Loucy (cell line): ENCODE measurements around the gene OR2T8.

Experiments used
- H2AFZ ChIP-seq: fragments of 200-600 bp; sonication (generic); 2 replicates; pipeline ENCODE4 v1.6.0; 2016; ENCODE audit warnings: antibody characterized with exemption, mild to moderate bottlenecking, low read length, moderate library complexity
- H3F3A ChIP-seq: fragments of 200-600 bp; 2 replicates; pipeline ENCODE4 v1.6.0; 2016; ENCODE audit warnings: antibody characterized with exemption, low read depth, mild to moderate bottlenecking
- H3K27me3 ChIP-seq: fragments of 200-600 bp; sonication (generic); 2 replicates; pipeline ENCODE4 v1.6.1; 2014; ENCODE audit warnings: low read length, mild to moderate bottlenecking; ENCODE audit not compliant: insufficient read depth, poor library complexity, severe bottlenecking
- H3K36me3 ChIP-seq: fragments of 200-600 bp; sonication (generic); 2 replicates; pipeline ENCODE4 v1.6.1; 2016; ENCODE audit warnings: low read length; ENCODE audit not compliant: insufficient read depth
- H3K4me1 ChIP-seq: fragments of 200-600 bp; sonication (generic); 2 replicates; pipeline ENCODE4 v1.5.1; 2014; ENCODE audit warnings: low read length, mild to moderate bottlenecking; ENCODE audit not compliant: insufficient read depth, poor library complexity, severe bottlenecking
- H3K4me2 ChIP-seq: fragments of 200-600 bp; sonication (generic); 2 replicates; pipeline ENCODE4 v1.6.0; 2014; ENCODE audit warnings: antibody characterized with exemption, low read length, low read depth, mild to moderate bottlenecking; ENCODE audit not compliant: poor library complexity, severe bottlenecking
- H3K4me3 ChIP-seq: fragments of 200-600 bp; sonication (generic); 2 replicates; pipeline ENCODE4 v1.5.1; 2014; ENCODE audit warnings: low read length, mild to moderate bottlenecking, mixed read lengths; ENCODE audit not compliant: poor library complexity, severe bottlenecking
- H3K79me2 ChIP-seq: fragments of 200-600 bp; sonication (generic); 2 replicates; pipeline ENCODE4 v1.6.1; 2014; ENCODE audit warnings: low read length; ENCODE audit not compliant: insufficient read depth
- H3K9ac ChIP-seq: fragments of 200-600 bp; sonication (generic); 2 replicates; pipeline ENCODE4 v1.6.0; 2014; ENCODE audit warnings: mild to moderate bottlenecking, low read depth, low read length, moderate library complexity; ENCODE audit not compliant: poor library complexity, severe bottlenecking
- H3K9me2 ChIP-seq: fragments of 200-600 bp; sonication (generic); replicated peaks from 2 replicates; pipeline ENCODE4 v1.6.1; 2016; ENCODE audit warnings: low read depth, low read length, mixed read lengths
- H3K9me3 ChIP-seq: fragments of 200-600 bp; sonication (generic); 2 replicates; pipeline ENCODE4 v1.6.1; 2014; ENCODE audit warnings: mild to moderate bottlenecking, antibody characterized with exemption, low read length, low read depth; ENCODE audit not compliant: insufficient read depth
- H4K20me1 ChIP-seq: fragments of 200-600 bp; sonication (generic); 2 replicates; pipeline ENCODE4 v1.6.0; 2014; ENCODE audit warnings: antibody characterized with exemption, low read length, mild to moderate bottlenecking; ENCODE audit not compliant: insufficient read depth, poor library complexity, severe bottlenecking
- EZH2phosphoT487 ChIP-seq: fragments of 200-600 bp; IDR thresholded peaks from 2 replicates; pipeline ENCODE4 v1.6.1; 2018; ENCODE audit warnings: antibody characterized with exemption, mild to moderate bottlenecking, moderate library complexity, borderline replicate concordance
- TF ChIP-seq, protein P1 (sequence below): fragments of 200-600 bp; sonication (generic); conservative IDR thresholded peaks from 2 replicates; pipeline ENCODE4 v1.5.1; 2014; ENCODE audit warnings: mild to moderate bottlenecking, antibody characterized with exemption, low read length

The OR2T8 gene

GRCh38 chr1:247913786-247914185, 6.3 kb upstream of the OR2T8 start:
- H3K36me3 ChIP-seq, result no peaks in the 10 kb centered on the region
- H3K9me3 ChIP-seq, result no peaks in the 10 kb centered on the region
- TF ChIP-seq, protein P1, sequence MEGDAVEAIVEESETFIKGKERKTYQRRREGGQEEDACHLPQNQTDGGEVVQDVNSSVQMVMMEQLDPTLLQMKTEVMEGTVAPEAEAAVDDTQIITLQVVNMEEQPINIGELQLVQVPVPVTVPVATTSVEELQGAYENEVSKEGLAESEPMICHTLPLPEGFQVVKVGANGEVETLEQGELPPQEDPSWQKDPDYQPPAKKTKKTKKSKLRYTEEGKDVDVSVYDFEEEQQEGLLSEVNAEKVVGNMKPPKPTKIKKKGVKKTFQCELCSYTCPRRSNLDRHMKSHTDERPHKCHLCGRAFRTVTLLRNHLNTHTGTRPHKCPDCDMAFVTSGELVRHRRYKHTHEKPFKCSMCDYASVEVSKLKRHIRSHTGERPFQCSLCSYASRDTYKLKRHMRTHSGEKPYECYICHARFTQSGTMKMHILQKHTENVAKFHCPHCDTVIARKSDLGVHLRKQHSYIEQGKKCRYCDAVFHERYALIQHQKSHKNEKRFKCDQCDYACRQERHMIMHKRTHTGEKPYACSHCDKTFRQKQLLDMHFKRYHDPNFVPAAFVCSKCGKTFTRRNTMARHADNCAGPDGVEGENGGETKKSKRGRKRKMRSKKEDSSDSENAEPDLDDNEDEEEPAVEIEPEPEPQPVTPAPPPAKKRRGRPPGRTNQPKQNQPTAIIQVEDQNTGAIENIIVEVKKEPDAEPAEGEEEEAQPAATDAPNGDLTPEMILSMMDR, result no peak
- no peak for TF ChIP-seq EZH2phosphoT487
- no peaks in the 10 kb centered on the region for H4K20me1 ChIP-seq
- H3K4me3 ChIP-seq, result no peak overlapping the region
- H3K9me2 ChIP-seq, result no peaks in the 10 kb centered on the region
- no peak overlapping the region for H2AFZ ChIP-seq
- no peaks in the 10 kb centered on the region for H3K79me2 ChIP-seq
- H3K9ac ChIP-seq, result no peak overlapping the region
- no peak overlapping the region for H3K4me2 ChIP-seq
- H3F3A ChIP-seq, result no peaks in the 10 kb centered on the region
- no peaks in the 10 kb centered on the region for H3K27me3 ChIP-seq
- no peaks in the 10 kb centered on the region for H3K4me1 ChIP-seq

DNA sequence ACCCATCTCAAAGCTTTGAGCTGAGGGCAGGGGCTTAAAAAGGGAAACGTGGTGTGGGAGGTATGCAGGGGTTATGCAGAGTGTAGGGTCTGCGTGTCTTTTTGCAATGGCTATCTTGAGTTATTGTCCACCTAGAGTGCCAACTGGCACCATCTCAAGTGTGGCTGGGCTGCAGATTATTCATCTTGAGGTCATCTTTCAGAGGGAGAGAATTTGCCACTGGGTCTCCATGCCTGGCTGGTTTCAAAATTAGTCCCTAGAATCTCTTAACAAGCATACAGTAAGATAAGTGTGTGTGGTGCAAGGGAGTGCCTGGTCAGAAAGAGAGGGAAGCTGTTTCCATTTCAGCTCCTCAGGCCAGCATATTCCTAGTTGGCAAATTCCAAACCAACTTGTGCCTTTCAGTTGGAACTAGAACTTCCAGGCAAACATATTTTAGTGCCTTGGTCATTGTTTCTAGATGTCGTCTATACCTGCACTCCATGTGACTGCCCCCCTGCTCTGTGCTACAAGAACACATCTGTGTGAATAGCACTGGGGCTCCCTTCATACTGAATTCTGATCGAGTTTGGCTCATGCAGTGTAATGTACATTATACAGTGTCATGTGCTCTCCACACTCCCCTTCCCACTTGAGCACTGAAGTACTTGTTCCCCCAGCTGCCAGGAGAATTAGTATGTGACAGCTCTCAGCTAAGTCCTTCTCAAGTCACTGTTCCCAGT, 5.0 kb upstream of the OR2T8 start:
- H3K27me3 ChIP-seq, result no peaks in the 10 kb centered on the region
- TF ChIP-seq, protein P1, result no peak
- no peak for TF ChIP-seq EZH2phosphoT487
- H3K4me3 ChIP-seq, result no peak overlapping the region
- H3K9me2 ChIP-seq, result no peaks in the 10 kb centered on the region
- no peaks in the 10 kb centered on the region for H3K36me3 ChIP-seq
- no peak overlapping the region for H3K9ac ChIP-seq
- no peaks in the 10 kb centered on the region for H3K9me3 ChIP-seq
- no peak overlapping the region for H2AFZ ChIP-seq
- H3K4me1 ChIP-seq, result no peaks in the 10 kb centered on the region
- no peak overlapping the region for H3K4me2 ChIP-seq
- no peaks in the 10 kb centered on the region for H4K20me1 ChIP-seq
- no peaks in the 10 kb centered on the region for H3F3A ChIP-seq
- H3K79me2 ChIP-seq, result no peaks in the 10 kb centered on the region

GRCh38 chr1:247923941-247924340, 3.9 kb downstream of the OR2T8 start:
- Histone ChIP-seq H3K9ac (no peak overlapping the region), H3K27me3 (no peaks in the 10 kb centered on the region), H4K20me1 (no peaks in the 10 kb centered on the region), H3K4me2 (no peak overlapping the region), H3K4me1 (no peaks in the 10 kb centered on the region), H3K79me2 (no peaks in the 10 kb centered on the region), H3K36me3 (no peaks in the 10 kb centered on the region), H3K9me3 (no peaks in the 10 kb centered on the region), H3K9me2 (no peaks in the 10 kb centered on the region), H3K4me3 (no peak overlapping the region), H3F3A (no peaks in the 10 kb centered on the region), H2AFZ (no peak overlapping the region)
- TF ChIP-seq, protein P1, result no peak
- no peak for TF ChIP-seq EZH2phosphoT487
